GM12892 (cell line): ENCODE results near the gene STUM.
"Not testable (repeated sequence)": the region's sequence is repeated elsewhere in the genome, so short reads cannot be mapped to it uniquely, and the experiment has no call there.

Experiments
- DNase-seq: peaks from one replicate; pipeline ENCODE4 v3.0.0; 2011; ENCODE audit not compliant: insufficient read length
- FAIRE-seq: peaks from 2 replicates; lab custom pipeline; 2011; peaks lifted over from hg19 to GRCh38; lab: Jason Lieb, UNC
- POLR2A ChIP-seq: IDR thresholded peaks from 2 replicates; pipeline ENCODE4 v1.6.1; 2011; ENCODE audit warnings: low read depth, low read length, control low read depth
- POLR2AphosphoS5 ChIP-seq: IDR thresholded peaks from 2 replicates; pipeline ENCODE4 v1.6.1; 2011; ENCODE audit warnings: low read depth, low read length, control low read depth
- TAF1 ChIP-seq: IDR thresholded peaks from 2 replicates; pipeline ENCODE4 v1.6.1; 2011; ENCODE audit warnings: low read depth, mild to moderate bottlenecking, control low read depth, low read length, borderline replicate concordance

STUM gene

GRCh38 chr1:226590614-226591013 is 42.0 kb downstream of the STUM start:
- DNase-seq: no peak
- TF ChIP-seq TAF1: no peak
- no peak for TF ChIP-seq POLR2AphosphoS5
- no peak for TF ChIP-seq POLR2A
- FAIRE-seq: no peak

- DNase-seq: no peak
- FAIRE-seq: no peak
- no peak for TF ChIP-seq POLR2AphosphoS5
- no peak for TF ChIP-seq TAF1
- TF ChIP-seq POLR2A: no peak
Observed at GRCh38 chr1:226593541-226593940, 45.0 kb downstream of the STUM start.

GRCh38 chr1:226596531-226597165 is 48.1 kb downstream of the STUM start:
- FAIRE-seq (no peak), DNase-seq (no peak)
- TF ChIP-seq POLR2AphosphoS5: no peak
- TF ChIP-seq POLR2A: no peak
- no peak for TF ChIP-seq TAF1

- DNase-seq (no peak), FAIRE-seq (no peak)
- TF ChIP-seq POLR2AphosphoS5 (no peak), TAF1 (no peak), POLR2A (no peak)
Observed at GRCh38 chr1:226597616-226598454, 49.3 kb downstream of the STUM start.

GRCh38 chr1:226598455-226598849 is 49.9 kb downstream of the STUM start:
- TF ChIP-seq TAF1: no peak
- TF ChIP-seq POLR2AphosphoS5: no peak
- no peak for TF ChIP-seq POLR2A
- DNase-seq (no peak), FAIRE-seq (no peak)

- FAIRE-seq, DNase-seq: not testable (repeated sequence)
Observed at GRCh38 chr1:226598955-226599354, 50.4 kb downstream of the STUM start.

- DNase-seq (no peak), FAIRE-seq (no peak)
- no peak for TF ChIP-seq POLR2AphosphoS5
- no peak for TF ChIP-seq POLR2A
- no peak for TF ChIP-seq TAF1
Observed at GRCh38 chr1:226599636-226600238, 51.2 kb downstream of the STUM start.

GRCh38 chr1:226600254-226600653 is 51.7 kb downstream of the STUM start:
- DNase-seq: no peak
- no peak for FAIRE-seq
- TF ChIP-seq POLR2AphosphoS5 (no peak), POLR2A (no peak), TAF1 (no peak)

- TF ChIP-seq POLR2AphosphoS5: no peak
- DNase-seq (no peak), FAIRE-seq (no peak)
Observed at GRCh38 chr1:226601456-226601855, 52.9 kb downstream of the STUM start.

- TF ChIP-seq POLR2AphosphoS5 (no peak), TAF1 (no peak), POLR2A (no peak)
- no peak for DNase-seq
- FAIRE-seq: no peak
Observed at GRCh38 chr1:226602186-226603021, 53.8 kb downstream of the STUM start.

- no peak for FAIRE-seq
Observed at GRCh38 chr1:226603022-226603857, 54.7 kb downstream of the STUM start.

GRCh38 chr1:226603858-226604559 is 55.4 kb downstream of the STUM start:
- DNase-seq (no peak), FAIRE-seq (no peak)
- no peak for TF ChIP-seq TAF1
- TF ChIP-seq POLR2AphosphoS5: no peak
- no peak for TF ChIP-seq POLR2A

More at GRCh38 chr1:226603022-226603857, 54.7 kb downstream of the STUM start:
- no peak for DNase-seq
- TF ChIP-seq POLR2AphosphoS5 (no peak), POLR2A (no peak), TAF1 (no peak)
